Measurements from ENCODE around the gene ZNF674.

ZNF674 gene

GRCh38 chrX:46545111-46546005, at the start of gene ZNF674:
Gene ZNF674, minus strand, starts transcription at chrX:46545421. Its CDS starts 3,334 bp downstream, at chrX:46542087.
- peak; percentile 87 for DNase-seq (ENCODE audit: low read depth)

- peak; percentile 90 for DNase-seq (ENCODE audit: low read depth)
Measured at GRCh38 chrX:46589977-46590723, 44.9 kb upstream of the ZNF674 start.

- peak; percentile 81 for DNase-seq (ENCODE audit: low read depth)
Measured at GRCh38 chrX:46588263-46588662, 43.0 kb upstream of the ZNF674 start.

GRCh38 chrX:46587753-46588171, 42.5 kb upstream of the ZNF674 start:
- no peak for DNase-seq (ENCODE audit: low read depth)

- DNase-seq (ENCODE audit: low read depth), result peak; percentile 33
Measured at GRCh38 chrX:46587158-46587557, 41.9 kb upstream of the ZNF674 start.

GRCh38 chrX:46584736-46585135, 39.5 kb upstream of the ZNF674 start:
- DNase-seq (ENCODE audit: low read depth), result no peak

GRCh38 chrX:46582966-46583365, 37.7 kb upstream of the ZNF674 start:
- DNase-seq (ENCODE audit: low read depth), result peak; percentile 86

GRCh38 chrX:46582325-46582724, 37.1 kb upstream of the ZNF674 start:
- peak; percentile 69 for DNase-seq (ENCODE audit: low read depth)

GRCh38 chrX:46580613-46581012, 35.4 kb upstream of the ZNF674 start:
- DNase-seq (ENCODE audit: low read depth), result no peak

- DNase-seq (ENCODE audit: low read depth), result no peak
Measured at GRCh38 chrX:46579250-46579649, 34.0 kb upstream of the ZNF674 start.

GRCh38 chrX:46577221-46578005, 32.2 kb upstream of the ZNF674 start:
- peak; percentile 29 for DNase-seq (ENCODE audit: low read depth)

GRCh38 chrX:46576458-46576857, 31.2 kb upstream of the ZNF674 start:
- DNase-seq (ENCODE audit: low read depth), result peak; percentile 59

- peak; percentile 72 for DNase-seq (ENCODE audit: low read depth)
Measured at GRCh38 chrX:46575991-46576392, 30.8 kb upstream of the ZNF674 start.

GRCh38 chrX:46575586-46575985, 30.4 kb upstream of the ZNF674 start:
- DNase-seq (ENCODE audit: low read depth), result no peak

GRCh38 chrX:46574774-46575381, 29.7 kb upstream of the ZNF674 start:
- no peak for DNase-seq (ENCODE audit: low read depth)

GRCh38 chrX:46573892-46574773, 28.9 kb upstream of the ZNF674 start:
- peak; percentile 52 for DNase-seq (ENCODE audit: low read depth)

- peak; percentile 77 for DNase-seq (ENCODE audit: low read depth)
Measured at GRCh38 chrX:46573331-46573891, 28.2 kb upstream of the ZNF674 start, which contains the start of gene CHST7. Gene CHST7, plus strand, starts transcription at chrX:46573765. Its CDS starts 167 bp downstream, at chrX:46573932.

- DNase-seq (ENCODE audit: low read depth), result no peak
Measured at GRCh38 chrX:46572340-46572936, 27.2 kb upstream of the ZNF674 start.

GRCh38 chrX:46571423-46572339, 26.5 kb upstream of the ZNF674 start:
- DNase-seq (ENCODE audit: low read depth), result no peak
